SIG-M5 treated with dmso at 0.1 percent for 504 hours (cell line): ENCODE results near the gene INPP5A.
"Not testable (repeated sequence)": the region's sequence is repeated elsewhere in the genome, so short reads cannot be mapped to it uniquely, and the experiment has no call there.

ENCODE experiments used
- DNase-seq: peaks from one replicate; lab custom pipeline; 2025; ENCODE audit not compliant: unreplicated experiment; lab: John Stamatoyannopoulos, UW

The INPP5A gene

DNA sequence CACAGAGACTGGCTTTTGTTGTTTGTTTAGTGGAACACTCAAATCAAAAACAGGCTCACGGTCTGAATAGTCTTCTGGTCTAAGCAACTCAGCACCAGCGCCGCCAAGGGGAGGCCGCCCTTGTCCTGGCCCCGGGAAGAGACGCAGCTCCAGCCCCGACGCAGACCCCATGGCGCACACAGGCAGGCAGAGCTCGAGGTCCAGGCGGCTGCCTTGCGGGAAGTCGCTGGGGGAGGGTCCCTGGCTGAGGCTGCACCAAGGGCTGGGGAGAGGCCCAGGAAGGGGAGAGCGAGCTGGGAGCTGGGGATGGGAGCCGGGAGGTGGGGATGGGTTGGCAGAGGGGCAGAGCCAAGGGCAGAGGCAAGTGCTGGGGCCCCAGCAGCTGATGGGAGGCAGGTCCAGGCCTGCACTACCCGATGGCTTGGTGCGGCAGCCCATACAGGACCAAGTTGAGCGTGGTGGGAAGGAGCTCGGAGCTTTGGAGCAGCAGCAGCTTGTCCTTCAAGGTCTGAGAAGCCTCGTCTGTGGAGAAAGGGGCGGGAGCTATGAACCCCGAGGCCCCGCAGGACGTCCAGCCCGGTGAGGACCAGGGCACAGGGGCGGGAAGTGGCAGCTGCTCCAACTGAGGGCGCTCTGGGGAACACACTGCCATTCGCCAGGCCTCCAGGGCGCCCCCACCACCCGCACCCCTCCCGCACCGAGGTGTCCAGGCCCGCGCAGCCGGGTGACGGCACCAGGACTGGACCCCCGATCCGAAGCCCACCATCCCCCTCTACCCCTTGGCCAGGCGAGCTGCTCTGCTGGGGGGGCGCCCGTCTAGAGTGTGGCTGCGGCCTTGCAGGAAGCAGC lies 271.0 kb downstream of the INPP5A start:
- DNase-seq = no peak

DNA sequence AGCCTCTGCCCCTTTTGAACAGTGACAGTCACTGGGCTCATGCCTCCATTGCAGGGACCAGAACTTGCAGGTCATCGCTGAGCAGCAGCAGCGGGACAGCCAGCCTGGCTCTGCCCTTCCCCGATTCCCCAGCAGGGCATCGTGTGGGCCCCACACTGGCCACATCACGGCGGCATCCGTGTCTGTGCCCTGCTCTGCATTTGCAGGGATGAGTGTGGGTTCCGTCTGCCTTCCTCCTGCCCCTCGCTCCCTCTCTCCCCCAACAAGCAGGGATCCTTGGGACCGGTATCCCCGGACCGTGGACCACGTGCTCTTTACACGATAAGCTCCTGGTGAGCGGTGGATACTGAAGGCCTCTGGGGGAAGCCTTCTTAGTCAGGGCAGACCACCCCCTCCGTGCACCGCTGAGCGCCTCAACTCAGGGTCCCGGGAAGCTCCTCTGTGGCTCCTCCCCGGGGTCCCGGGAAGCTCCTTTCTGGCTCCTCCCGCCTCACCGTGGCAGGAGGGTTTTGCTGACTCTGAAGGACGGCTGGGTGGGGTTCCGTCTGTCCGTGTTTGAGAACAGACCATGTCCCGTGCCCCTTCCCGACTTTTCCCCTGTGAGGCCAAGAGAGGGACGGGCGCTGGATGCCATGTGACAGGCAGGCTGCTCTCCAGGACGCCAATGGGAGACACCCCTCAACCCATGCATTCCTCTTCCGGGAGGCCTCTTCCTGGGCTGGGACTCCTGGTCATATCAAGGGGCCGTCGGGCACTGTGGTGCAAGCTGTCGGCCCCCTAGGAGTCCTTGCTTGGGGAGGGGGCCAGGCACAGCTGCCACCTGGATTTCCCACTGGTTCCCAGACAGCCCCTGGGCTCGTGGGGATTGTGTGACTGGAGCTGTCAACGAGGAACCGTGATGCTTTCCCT lies 271.9 kb downstream of the INPP5A start:
- no peak for DNase-seq

DNA sequence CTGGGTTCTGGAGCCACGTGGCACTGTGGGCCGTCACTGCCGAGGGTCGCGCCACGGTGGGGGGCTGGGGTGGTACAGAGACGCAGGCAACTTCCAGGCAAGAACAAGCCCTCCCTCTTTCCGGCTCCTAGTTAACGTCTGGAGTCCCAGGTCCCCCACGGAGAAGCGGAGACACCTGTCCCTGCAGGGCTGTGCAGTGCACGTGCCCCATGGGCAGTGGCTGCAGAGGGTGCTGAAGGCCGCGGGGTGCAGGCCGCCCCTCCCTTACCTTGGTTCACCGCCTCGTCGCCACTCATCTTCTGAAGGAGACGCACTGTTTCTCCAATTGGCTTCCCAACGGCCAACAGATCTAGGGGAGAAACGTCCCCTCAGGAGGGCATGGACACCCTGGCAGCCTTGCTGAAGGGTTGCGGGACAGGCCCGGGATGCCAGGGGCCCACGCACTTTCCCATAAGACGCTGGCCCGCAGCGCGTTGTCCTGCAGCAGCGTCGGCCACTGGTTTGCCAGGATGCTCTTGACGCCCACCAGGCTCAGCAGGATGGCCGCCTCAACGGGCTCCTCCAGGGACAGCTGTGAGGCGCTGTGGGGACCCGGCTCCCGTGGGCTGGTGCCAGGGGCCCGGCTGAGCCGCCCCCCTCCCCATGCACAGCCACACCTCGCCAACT lies 272.7 kb downstream of the INPP5A start:
- no peak for DNase-seq

DNA sequence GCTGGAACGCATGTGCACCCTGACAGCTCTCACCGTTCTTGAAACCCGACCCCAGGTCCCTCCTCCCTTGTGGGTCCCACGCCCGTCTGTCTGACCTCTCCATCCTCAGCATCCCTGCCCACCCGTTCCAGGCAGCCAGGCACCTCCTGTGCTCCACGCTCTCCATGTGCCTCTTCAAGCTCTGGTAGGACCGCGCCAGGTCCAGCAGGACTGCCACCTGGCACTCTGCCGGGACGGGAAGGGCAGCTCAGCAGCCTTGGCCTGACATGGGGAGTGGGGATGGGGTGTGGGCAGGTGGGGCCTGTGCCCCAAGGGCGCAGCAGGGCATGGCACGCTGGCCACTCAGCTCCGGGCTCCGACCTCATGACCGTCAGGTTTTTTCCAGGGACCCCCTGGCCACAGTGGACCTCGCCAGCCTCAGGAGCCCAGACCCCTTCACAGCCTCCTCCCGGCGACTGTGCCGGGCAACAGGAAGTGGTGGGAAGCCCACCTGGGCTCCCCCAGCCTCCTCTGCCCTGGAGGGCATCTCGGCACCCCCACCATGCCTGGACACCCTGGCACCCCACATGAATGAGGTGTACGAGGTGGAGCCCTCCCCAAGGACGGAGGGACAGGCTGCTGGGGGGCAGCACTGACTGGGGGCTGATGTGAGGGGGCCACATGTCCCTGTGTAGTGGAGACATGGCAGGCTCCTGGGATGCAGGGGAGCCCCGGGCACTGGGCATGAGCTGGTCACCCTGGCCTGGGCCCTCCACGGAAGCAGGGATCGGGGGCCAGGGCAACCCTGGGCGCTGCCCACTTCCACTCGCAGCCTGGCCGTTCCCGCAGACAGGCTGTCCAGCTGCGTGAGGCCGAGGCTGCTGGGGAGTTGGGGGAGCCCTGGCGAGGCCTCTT lies 273.5 kb downstream of the INPP5A start:
- DNase-seq = no peak

GRCh38 chr10:132811891-132812481 lies 274.4 kb downstream of the INPP5A start:
- DNase-seq = no peak

GRCh38 chr10:132812520-132812919 lies 274.9 kb downstream of the INPP5A start:
- DNase-seq = no peak

GRCh38 chr10:132813001-132813401 lies 275.4 kb downstream of the INPP5A start:
- DNase-seq = no peak

DNA sequence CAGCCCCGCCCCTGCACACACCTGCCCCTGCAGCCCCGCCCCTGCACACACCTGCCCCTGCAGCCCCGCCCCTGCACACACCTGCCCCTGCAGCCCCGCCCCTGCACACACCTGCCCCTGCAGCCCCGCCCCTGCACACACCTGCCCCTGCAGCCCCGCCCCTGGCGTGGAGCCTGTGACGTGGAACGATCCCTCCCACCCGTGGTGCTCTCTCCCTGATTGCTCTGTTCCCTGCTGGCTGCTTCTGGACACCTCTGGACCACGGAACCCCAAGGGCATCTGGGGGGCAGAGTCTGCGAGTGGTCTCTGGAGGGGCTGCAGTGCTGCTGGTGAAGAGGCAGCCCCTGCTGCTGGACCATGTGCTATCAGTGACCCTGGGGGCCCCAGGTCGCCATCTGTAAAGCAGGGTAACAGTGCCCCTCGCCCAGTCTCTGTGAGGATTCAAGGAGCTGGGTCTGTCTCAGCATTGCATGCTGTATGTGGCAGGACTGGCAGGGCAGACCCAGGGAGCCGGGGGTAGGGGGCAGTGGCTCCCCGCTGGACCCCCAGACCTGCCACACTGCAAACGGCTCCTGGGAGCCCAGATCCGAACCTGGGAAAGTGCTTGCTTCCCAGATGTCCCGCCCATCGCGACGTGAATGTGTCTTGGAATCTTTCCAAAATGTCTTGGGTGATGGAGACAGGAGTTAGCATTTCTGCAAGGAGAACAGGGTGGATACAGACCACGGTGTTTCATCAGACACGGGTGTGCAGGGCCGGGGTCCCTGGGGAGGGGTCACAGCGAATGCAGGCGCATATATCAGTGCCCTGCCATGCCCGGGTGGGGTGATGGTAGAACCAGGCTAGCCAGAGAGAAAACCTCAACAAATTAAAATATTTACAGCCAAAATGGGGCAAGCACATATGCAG lies 276.2 kb downstream of the INPP5A start:
- DNase-seq = no peak

DNA sequence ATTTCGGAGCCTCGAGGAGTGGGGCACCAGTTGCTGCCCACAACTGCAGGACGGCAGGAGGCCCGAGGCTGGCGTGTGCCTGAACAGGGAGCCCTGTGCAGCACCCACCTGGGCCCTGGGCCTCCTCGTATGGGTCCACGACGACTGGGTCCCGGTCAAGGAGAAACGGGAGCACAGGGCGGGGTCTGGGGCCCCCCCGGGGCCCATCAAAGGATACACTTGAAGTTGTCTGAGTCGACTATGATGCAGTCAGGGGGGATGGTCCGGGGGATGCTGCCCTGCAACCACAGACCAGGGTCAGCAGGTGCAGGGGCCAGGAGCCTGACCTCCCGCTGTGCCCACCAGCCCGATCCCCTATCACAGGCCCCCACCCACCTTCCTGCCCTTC lies 276.9 kb downstream of the INPP5A start:
- no peak for DNase-seq

- no peak for DNase-seq
Measured at GRCh38 chr10:132815168-132815857, 277.7 kb downstream of the INPP5A start.

GRCh38 chr10:132816718-132817117 lies 279.1 kb downstream of the INPP5A start:
- DNase-seq = no peak

DNA sequence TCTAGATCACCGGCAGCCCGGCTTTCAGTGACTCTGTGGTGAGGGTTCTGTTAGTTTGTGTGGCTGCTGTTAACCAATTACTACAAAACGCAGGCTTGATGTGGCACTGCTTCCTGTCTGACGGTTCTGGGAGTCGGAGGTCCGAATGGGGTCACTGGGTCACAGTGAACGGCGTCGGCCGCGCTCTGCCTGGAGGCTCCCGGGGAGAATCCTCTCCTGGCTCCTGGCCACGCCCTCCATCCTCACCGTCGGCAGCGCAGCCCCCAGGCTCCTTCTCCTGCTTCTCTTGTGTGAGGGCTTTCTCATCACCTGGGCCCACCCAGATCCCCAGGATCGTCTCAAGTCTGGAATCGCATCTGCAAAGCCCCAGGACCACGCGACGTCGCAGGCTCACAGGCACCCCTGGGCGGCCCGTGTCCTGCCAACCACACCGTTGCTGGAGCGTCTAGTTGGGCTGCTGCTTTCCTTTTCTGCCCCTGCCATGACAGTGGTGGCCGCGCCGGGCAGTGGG lies 280.2 kb downstream of the INPP5A start:
- no peak for DNase-seq

DNA sequence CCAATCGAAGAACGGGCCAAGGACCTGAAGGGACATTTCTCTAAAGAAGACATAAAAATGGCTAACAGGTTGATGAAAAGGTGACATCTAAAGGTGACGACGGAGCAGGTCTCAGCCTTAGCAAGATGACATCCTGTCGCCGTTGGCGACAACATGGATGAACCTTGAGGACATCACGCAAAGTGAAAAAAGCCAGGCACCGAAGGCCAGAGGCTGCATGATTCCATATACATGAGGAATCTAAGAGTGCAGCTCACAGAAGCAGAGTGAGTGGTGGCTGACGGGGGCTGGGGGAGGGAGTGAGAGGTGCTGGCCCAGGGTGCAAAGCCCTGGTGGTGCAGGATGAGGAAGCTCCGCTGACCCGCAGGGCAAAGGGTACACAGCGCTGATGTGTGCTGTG lies 282.5 kb downstream of the INPP5A start:
- no peak for DNase-seq

DNA sequence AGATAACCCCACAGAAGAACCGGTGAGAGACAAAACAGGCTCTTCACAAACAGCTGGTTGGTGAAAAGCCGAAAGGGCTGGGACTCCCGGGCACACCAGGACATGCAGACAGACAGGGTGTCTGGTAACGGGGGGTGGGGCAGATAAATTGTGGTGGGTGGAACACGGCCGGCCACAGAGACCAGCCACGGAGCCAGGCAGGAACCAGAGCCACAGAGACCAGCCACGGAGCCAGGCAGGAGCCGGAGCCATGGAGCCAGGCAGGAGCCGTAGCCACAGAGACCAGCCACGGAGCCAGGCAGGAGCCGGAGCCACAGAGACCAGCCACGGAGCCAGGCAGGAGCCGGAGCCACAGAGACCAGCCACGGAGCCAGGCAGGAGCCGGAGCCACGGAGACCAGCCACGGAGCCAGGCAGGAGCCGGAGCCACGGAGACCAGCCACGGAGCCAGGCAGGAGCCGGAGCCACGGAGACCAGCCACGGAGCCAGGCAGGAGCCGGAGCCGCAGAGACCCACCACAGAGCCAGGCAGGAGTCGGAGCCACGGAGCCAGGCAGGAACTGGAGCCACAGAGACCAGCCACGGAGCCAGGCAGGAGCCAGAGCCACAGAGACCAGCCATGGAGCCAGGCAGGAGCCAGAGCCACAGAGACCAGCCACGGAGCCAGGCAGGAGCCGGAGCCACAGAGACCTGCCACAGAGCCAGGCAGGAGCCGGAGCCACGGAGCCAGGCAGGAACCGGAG lies 288.4 kb downstream of the INPP5A start:
- DNase-seq = not testable (repeated sequence)

DNA sequence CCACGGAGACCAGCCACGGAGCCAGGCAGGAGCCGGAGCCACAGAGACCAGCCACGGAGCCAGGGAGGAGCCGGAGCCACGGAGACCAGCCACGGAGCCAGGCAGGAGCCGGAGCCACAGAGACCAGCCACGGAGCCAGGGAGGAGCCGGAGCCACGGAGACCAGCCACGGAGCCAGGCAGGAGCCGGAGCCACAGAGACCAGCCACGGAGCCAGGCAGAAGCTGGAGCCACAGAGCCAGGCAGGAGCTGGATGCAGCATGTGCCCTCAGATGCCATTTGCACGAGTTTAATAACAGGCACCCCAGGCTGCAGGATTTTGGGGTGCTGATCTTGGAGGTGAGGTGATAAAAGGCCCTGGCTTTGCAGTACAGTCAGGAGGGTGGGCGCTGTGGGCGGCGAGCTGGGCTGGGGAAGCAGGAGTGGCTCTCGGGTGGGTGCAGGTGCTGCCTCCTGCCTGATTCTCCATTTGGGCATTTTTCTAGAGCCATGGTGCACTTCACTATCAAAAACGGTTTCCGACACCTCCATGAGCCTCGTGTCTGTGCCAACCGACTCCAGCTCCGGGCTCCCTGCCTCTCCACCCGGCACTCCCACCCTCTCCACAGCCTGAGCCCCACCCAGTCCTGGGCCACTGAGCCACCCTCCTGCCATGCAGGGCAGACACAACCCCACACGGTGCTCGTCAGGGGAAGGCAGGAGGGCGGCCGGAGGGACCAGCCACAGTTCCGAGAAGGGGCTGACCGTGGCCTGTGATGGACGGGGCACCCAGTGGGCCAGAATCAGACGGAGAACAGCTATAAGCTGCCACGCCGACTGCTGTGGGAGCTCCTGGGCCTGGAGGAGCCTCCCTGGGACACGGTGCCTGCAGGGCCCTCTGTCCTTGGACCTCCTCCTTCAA lies 289.2 kb downstream of the INPP5A start:
- DNase-seq = no peak

DNA sequence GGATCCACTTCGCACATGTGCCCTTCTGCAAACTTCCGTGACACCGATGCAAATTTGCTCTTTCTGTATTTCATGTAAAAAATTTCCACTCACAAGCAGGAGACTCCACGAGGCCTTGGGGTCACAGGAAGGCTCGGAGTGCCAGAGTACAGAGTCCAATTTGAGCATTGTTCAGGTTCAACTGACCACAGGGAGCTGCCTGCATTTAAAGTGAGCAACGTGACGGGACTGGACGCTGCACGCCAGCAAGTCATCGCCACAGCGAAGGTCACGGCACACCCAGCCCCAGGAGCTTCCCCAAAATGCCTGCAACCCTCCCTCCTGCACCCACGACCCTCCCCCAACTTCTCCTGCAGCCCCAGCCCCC lies 289.8 kb downstream of the INPP5A start:
- no peak for DNase-seq
